ENCODE measurements around the gene JPT2. TPM values are rescaled to one million over a fixed set of nuclear protein-coding genes. Genes with fewer than 3 reads are reported as not detected.
A peak's percentile ranks its signal among the peaks of the same experiment; 100 is the strongest.

Gene JPT2
- total RNA-seq, 1 experiment from 2014 or later = 131 TPM

DNA sequence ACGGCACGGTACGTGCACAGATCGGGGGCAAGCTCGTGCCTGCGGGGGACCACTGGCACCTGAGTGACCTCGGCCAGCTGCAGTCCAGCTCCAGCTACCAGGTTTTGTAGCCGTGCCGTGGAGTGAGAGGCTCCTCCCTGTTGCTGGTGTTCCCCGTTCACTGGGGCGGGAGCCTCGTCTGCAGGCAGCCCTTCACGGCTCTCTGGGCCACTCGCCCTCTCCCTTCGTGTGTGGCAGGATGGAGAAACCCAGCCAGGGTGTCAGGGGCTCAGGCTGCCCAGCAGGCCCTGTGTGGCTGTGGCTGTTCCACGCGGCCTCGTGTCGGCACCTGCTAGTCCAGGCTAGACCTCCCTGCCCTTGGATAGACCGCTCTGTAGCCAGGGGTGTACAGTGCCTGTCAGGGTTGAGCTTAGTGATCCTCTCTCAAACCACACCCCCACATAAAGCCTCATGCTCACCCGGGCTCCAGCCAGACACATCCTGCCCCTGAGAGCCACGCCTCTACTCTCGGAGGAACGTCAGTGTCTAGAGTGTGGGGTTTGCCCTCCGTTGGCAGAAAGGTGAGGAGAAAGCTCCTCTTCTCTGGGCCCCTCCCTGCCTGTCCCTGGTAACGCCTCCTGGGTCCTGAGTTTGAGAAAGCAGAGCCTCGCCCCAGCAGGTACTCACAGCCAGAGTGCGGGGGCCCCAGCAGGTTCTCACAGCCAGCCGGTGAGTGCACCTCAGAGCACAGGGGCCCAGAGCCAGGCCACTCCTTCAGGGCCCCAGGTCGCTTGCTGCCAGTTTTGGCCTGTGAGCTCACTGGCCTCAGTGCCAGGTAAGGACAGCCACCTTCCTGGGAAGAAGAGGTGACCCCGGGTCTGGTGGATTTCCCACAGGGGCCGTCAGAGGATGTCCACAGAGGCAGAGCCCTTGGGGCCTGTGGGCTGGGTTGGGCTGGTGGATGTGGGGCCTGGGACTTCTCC lies 65.6 kb downstream of the JPT2 start:
- CTCF ChIA-PET = interaction anchor here (1.2 to 1.8 kb wide), 3 partner anchors 19 to 38 kb away, joined by 5 to 7 read pairs (median 5); partner anchors contain the start of gene MAPK8IP3
- intact Hi-C loops (cut with micrococcal nuclease) = loop anchor here (2.0 kb wide), 1 partner anchor 27 kb away; the partner anchor contains the start of gene NME3
- H3K27ac Mint-ChIP-seq (ENCODE audit: low read depth, unreplicated experiment) = no peak overlapping the region
- H3K36me3 Mint-ChIP-seq (ENCODE audit: insufficient read depth, unreplicated experiment) = peaks cover 29% of the 10 kb centered on the region
- BruUV-seq (replicated peaks) = no TSS peak
- TF ChIP-seq, protein P1, sequence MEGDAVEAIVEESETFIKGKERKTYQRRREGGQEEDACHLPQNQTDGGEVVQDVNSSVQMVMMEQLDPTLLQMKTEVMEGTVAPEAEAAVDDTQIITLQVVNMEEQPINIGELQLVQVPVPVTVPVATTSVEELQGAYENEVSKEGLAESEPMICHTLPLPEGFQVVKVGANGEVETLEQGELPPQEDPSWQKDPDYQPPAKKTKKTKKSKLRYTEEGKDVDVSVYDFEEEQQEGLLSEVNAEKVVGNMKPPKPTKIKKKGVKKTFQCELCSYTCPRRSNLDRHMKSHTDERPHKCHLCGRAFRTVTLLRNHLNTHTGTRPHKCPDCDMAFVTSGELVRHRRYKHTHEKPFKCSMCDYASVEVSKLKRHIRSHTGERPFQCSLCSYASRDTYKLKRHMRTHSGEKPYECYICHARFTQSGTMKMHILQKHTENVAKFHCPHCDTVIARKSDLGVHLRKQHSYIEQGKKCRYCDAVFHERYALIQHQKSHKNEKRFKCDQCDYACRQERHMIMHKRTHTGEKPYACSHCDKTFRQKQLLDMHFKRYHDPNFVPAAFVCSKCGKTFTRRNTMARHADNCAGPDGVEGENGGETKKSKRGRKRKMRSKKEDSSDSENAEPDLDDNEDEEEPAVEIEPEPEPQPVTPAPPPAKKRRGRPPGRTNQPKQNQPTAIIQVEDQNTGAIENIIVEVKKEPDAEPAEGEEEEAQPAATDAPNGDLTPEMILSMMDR (IDR thresholded peaks at IDR 0.05; ENCODE audit: unreplicated experiment) = no peak
- H3K9me3 Mint-ChIP-seq (ENCODE audit: unreplicated experiment) = no peaks in the 10 kb centered on the region
- DNase-seq (ENCODE audit: unreplicated experiment) = peak; percentile 76
- peak overlapping the region; percentile 25 for H3K4me3 Mint-ChIP-seq (ENCODE audit: unreplicated experiment)
- POLR2A ChIA-PET = interaction anchor here (0.6 to 5.3 kb wide), 10 partner anchors 11 to 132 kb away, joined by 3 to 95 read pairs (median 6); partner anchors contain the start of genes EME2, FAHD1, HAGH and JPT2
- peaks cover 34% of the 10 kb centered on the region for H3K4me1 Mint-ChIP-seq (ENCODE audit: insufficient read depth, unreplicated experiment)
- no peaks in the 10 kb centered on the region for H3K27me3 Mint-ChIP-seq (ENCODE audit: insufficient read depth, unreplicated experiment)

DNA sequence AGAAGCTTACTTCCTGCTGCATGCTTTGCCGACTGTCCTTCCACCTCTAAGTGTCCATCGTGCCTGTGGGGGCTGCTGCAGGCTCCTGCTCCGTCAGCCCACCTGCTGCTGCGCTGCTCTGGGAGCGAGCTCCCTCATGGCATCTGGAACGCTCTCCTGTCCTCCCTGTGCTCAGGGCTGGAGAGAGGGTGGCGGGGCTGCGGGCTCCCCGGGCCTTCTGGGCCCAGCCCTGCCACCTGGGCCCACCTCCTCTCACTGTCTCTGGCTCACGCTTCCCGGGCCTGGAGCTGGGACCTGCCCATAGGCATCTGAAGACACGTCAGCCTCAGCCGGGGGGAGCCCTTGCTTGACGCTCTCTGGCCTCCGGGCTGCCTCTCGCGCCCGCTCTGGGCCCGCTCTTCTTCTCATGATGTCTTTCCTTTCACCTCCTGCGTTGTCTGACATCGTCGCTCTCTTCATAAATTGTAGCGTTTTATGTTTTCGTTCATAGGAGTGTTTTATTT lies 66.3 kb downstream of the JPT2 start:
- H3K27ac Mint-ChIP-seq (ENCODE audit: low read depth, unreplicated experiment) = peak overlapping the region; percentile 89

DNA sequence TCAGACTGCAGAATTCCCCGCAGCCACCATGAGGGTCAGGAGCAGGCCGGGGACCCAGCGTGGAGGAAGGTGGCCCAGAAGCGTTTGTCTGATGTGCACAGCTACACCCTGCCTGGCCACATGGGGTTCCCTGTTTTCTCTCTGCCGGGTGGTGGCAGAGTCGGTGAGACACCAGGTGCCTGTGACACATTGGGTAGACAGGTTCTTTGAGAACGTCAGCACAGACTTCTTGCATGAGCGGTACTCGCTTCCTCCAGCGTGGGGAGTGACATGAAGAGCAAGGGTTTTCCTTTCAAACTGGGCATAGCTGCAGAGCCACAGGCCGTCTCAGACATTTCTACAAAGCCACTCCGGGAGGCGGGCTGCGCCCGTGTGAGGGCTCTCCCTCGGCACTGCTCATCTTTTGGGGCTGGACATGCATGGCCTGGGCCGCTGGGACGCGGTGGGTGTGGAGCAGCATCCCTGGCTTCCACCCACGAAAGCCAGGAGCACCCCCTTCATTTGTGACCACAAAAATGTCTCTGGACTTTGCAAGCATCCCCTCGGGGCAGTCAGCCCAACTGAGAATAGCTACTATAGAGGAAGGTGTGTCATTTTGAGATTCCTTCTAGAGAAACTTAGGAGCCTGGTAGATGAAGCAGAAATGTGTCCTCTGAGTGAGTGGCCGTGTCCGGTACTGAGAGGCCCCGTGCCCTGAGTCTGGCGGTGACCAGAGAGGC lies 67.3 kb downstream of the JPT2 start:
- Mint-ChIP-seq H3K27me3 (ENCODE audit: insufficient read depth, unreplicated experiment) (no peaks in the 10 kb centered on the region), H3K27ac (ENCODE audit: low read depth, unreplicated experiment) (peak overlapping the region; percentile 89), H3K4me3 (ENCODE audit: unreplicated experiment) (peak overlapping the region; percentile 17), H3K36me3 (ENCODE audit: insufficient read depth, unreplicated experiment) (peaks cover 44% of the 10 kb centered on the region), H3K9me3 (ENCODE audit: unreplicated experiment) (no peaks in the 10 kb centered on the region), H3K4me1 (ENCODE audit: insufficient read depth, unreplicated experiment) (peaks cover 34% of the 10 kb centered on the region)
- intact Hi-C loops (cut with micrococcal nuclease) = loop anchor here (2.0 kb wide), 1 partner anchor 25 kb away; the partner anchor contains the start of gene NME3
- DNase-seq (ENCODE audit: unreplicated experiment) = peak; percentile 88
- ChIA-PET POLR2A (interaction anchor here (0.6 to 5.3 kb wide), 26 partner anchors 9 to 325 kb away, joined by 3 to 95 read pairs (median 4); partner anchors contain the start of genes EME2, IFT140, JPT2 and MAPK8IP3), CTCF (interaction anchor here (1.1 to 2.2 kb wide), 7 partner anchors 13 to 39 kb away, joined by 3 to 13 read pairs (median 6); partner anchors contain the start of genes EME2 and MAPK8IP3)
- no TSS peak for BruUV-seq (replicated peaks)
- TF ChIP-seq, protein P1 (IDR thresholded peaks at IDR 0.05; ENCODE audit: unreplicated experiment) = no peak

More for the DNA sequence above, 66.3 kb downstream of the JPT2 start:
- Mint-ChIP-seq H3K4me3 (ENCODE audit: unreplicated experiment) (peak overlapping the region; percentile 17), H3K36me3 (ENCODE audit: insufficient read depth, unreplicated experiment) (peaks cover 36% of the 10 kb centered on the region), H3K4me1 (ENCODE audit: insufficient read depth, unreplicated experiment) (peaks cover 34% of the 10 kb centered on the region), H3K9me3 (ENCODE audit: unreplicated experiment) (no peaks in the 10 kb centered on the region), H3K27me3 (ENCODE audit: insufficient read depth, unreplicated experiment) (no peaks in the 10 kb centered on the region)
- DNase-seq (ENCODE audit: unreplicated experiment) = no peak
- TF ChIP-seq, protein P1 (IDR thresholded peaks at IDR 0.05; ENCODE audit: unreplicated experiment) = no peak
- intact Hi-C loops (cut with micrococcal nuclease) = loop anchor here (2.0 kb wide), 1 partner anchor 26 kb away; the partner anchor contains the start of gene NME3
- CTCF ChIA-PET = interaction anchor here (1.2 to 2.2 kb wide), 6 partner anchors 20 to 38 kb away, joined by 3 to 13 read pairs (median 6); partner anchors contain the start of gene MAPK8IP3
- no TSS peak for BruUV-seq (replicated peaks)
- POLR2A ChIA-PET = interaction anchor here (0.6 to 5.3 kb wide), 14 partner anchors 11 to 134 kb away, joined by 3 to 95 read pairs (median 4); partner anchors contain the start of genes EME2, IFT140, JPT2 and MAPK8IP3
